HL-60 (cell line): ENCODE data around the gene TCF23.

Source experiments
- CTCF ChIP-seq: IDR thresholded peaks from one replicate; pipeline ENCODE4 v1.5.1; 2011; ENCODE audit warnings: low read length, control low read depth, inconsistent platforms; ENCODE audit not compliant: insufficient read depth
- GABPA ChIP-seq: IDR thresholded peaks from 2 replicates; pipeline ENCODE4 v1.6.1; 2012; ENCODE audit warnings: low read depth
- POLR2AphosphoS5 ChIP-seq: IDR thresholded peaks from 2 replicates; pipeline ENCODE4 v1.6.1; 2012; ENCODE audit warnings: low read depth

- no peak for TF ChIP-seq POLR2AphosphoS5
- TF ChIP-seq CTCF: no peak
- no peak for TF ChIP-seq GABPA
These were observed 55.8 kb downstream of the TCF23 start for GRCh38 chr2:27204566-27204965.
